GM12891 (cell line): Measurements from ENCODE around the gene INTS4.

Experiments
- PAX5 ChIP-seq: IDR thresholded peaks from 2 replicates; pipeline ENCODE4 v1.6.1; 2011; ENCODE audit warnings: low read length, moderate library complexity, mild to moderate bottlenecking; ENCODE audit not compliant: insufficient read depth, severe bottlenecking
- POLR2A ChIP-seq: IDR thresholded peaks from 2 replicates; pipeline ENCODE4 v1.6.1; 2011; ENCODE audit warnings: low read depth, low read length, control low read depth
- POLR2AphosphoS5 ChIP-seq: IDR thresholded peaks from 2 replicates; pipeline ENCODE4 v1.6.1; 2011; ENCODE audit warnings: low read depth, low read length, control low read depth
- POU2F2 ChIP-seq: IDR thresholded peaks from 2 replicates; pipeline ENCODE4 v1.6.1; 2011; ENCODE audit warnings: low read depth, mild to moderate bottlenecking, control low read depth, low read length, moderate library complexity
- SPI1 ChIP-seq: IDR thresholded peaks from 2 replicates; pipeline ENCODE4 v1.6.1; 2011; ENCODE audit warnings: low read depth, low read length, control low read depth
- TAF1 ChIP-seq: IDR thresholded peaks from 2 replicates; pipeline ENCODE4 v1.6.1; 2011; ENCODE audit warnings: low read depth, low read length, control low read depth

DNA sequence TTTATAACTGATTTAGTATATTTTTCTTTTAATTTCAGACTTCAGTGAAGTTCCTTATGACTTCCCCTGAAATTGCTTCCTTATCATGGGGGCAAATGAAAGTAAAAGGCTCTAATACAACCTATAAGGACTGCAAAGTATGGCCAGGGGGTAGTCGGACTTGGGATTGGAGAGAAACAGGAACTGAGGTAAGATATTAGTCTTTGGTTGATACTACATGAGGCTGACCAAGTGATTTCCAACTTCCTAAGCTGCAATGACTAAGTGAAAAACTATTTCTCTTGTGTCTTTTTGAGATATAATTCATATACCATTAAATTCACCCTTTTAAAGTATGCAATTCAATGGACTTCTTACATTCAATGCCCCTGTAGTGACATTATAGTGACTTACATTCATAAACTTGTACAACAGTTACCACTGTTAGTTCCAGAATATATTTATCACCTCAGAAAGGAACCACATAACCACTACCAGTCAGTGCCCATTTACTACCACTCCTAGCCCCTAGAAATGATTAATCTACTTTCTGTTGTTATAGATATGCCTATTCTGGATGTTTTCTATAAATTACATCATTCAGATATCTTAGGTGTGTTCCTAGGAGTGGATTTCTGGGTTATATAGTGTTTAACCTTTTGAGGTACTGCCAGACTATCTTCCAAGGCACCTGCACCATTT is 151.9 kb downstream of the INTS4 start:
- TF ChIP-seq POLR2A (no peak), POLR2AphosphoS5 (no peak), TAF1 (no peak), PAX5 (no peak), SPI1 (no peak), POU2F2 (no peak)
